Activated CD4-positive, alpha-beta T cell treated with anti-CD3 and anti-CD28 coated beads for 36 hours (primary cell): Measurements from ENCODE around the gene MAML3. TPM values are rescaled to one million over a fixed set of nuclear protein-coding genes. Genes with fewer than 3 reads are reported as not detected.

Experiments
- ATAC-seq: fragments of 200-7000 bp; cut with Tn5 transposase; one replicate; pipeline ENCODE4 v1.10.0; 2021; ENCODE audit warnings: mild to moderate bottlenecking, moderate library complexity
- CTCF ChIA-PET: fragments of 350-600 bp; sonication (Branson Sonifier 250); formaldehyde crosslinking; loops from one replicate; lab custom pipeline; 2021; ENCODE audit warnings: antibody characterized with exemption; lab: Charles Lee
- POLR2A ChIA-PET: fragments of 350-600 bp; sonication (Branson Sonifier 250); formaldehyde crosslinking; loops from one replicate; lab custom pipeline; 2021; ENCODE audit warnings: antibody characterized with exemption, inconsistent platforms; lab: Charles Lee
- DNase-seq: peaks from one replicate; pipeline ENCODE4 v3.0.0-alpha.2; 2020
- H3K27ac Mint-ChIP-seq: one replicate; pipeline ENCODE4 v1.8.0; 2021; ENCODE audit warnings: mixed read lengths
- H3K27me3 Mint-ChIP-seq: one replicate; pipeline ENCODE4 v1.8.0; 2021; ENCODE audit warnings: mixed read lengths
- H3K36me3 Mint-ChIP-seq: one replicate; pipeline ENCODE4 v1.8.0; 2021; ENCODE audit warnings: low read depth, mixed read lengths
- H3K4me1 Mint-ChIP-seq: one replicate; pipeline ENCODE4 v1.8.0; 2021; ENCODE audit warnings: mixed read lengths
- H3K4me3 Mint-ChIP-seq: one replicate; pipeline ENCODE4 v1.8.0; 2021; ENCODE audit warnings: mild to moderate bottlenecking, moderate library complexity, mixed read lengths
- H3K9me3 Mint-ChIP-seq: one replicate; pipeline ENCODE4 v1.8.0; 2021; ENCODE audit warnings: low read depth, mixed read lengths
- intact Hi-C, 2 experiments: fragments of 100-400 bp; cut with DNase I in 1 of 2; cut with micrococcal nuclease in 1 of 2; formaldehyde crosslinking; loops; one replicate each; pipeline versions ENCODE4 v1.14.2 to v1.15.1; 2022 to 2024; cut with DNase I, micrococcal nuclease
- total RNA-seq, 2 experiments: library from RNA; stranded (reverse); gene quantifications; one replicate each; pipeline ENCODE4 v1.2.3, GENCODE V29; 2021

The MAML3 gene
- total RNA-seq, 2 experiments from 2014 or later = 1.6 to 1.9 TPM

- no peaks in the 10 kb centered on the region for H3K4me1 Mint-ChIP-seq
- CTCF ChIA-PET = interaction anchor here (1.1 kb wide), 1 partner anchor 356 kb away, joined by 4 read pairs; no protein-coding TSS in a partner anchor
- POLR2A ChIA-PET = no interaction called here
Measured at GRCh38 chr4:140003876-140004548, 150.0 kb downstream of the MAML3 start.

GRCh38 chr4:140000232-140000631 lies 153.8 kb downstream of the MAML3 start:
- CTCF ChIA-PET = interaction anchor here (1.0 to 1.1 kb wide), 3 partner anchors 13 to 135 kb away, joined by 3 to 4 read pairs (median 3); no protein-coding TSS in a partner anchor
- Mint-ChIP-seq H3K36me3 (no peaks in the 10 kb centered on the region), H3K9me3 (no peaks in the 10 kb centered on the region), H3K27me3 (no peaks in the 10 kb centered on the region), H3K27ac (no peak overlapping the region), H3K4me3 (no peak overlapping the region), H3K4me1 (no peaks in the 10 kb centered on the region)
- intact Hi-C loops = no loop called here
- DNase-seq (no peak), ATAC-seq (no peak)
- POLR2A ChIA-PET = no interaction called here

More at GRCh38 chr4:140003876-140004548, 150.0 kb downstream of the MAML3 start:
- no peaks in the 10 kb centered on the region for H3K9me3 Mint-ChIP-seq
- H3K36me3 Mint-ChIP-seq = no peaks in the 10 kb centered on the region
- H3K4me3 Mint-ChIP-seq = no peak overlapping the region
- DNase-seq (no peak), ATAC-seq (no peak)
- H3K27ac Mint-ChIP-seq = no peak overlapping the region
- intact Hi-C loops = no loop called here
- H3K27me3 Mint-ChIP-seq = peaks cover 2% of the 10 kb centered on the region

- Mint-ChIP-seq H3K36me3 (no peaks in the 10 kb centered on the region), H3K4me3 (no peak overlapping the region), H3K4me1 (peaks cover 14% of the 10 kb centered on the region), H3K27me3 (no peaks in the 10 kb centered on the region), H3K9me3 (no peaks in the 10 kb centered on the region), H3K27ac (no peak overlapping the region)
- ATAC-seq = peak; percentile 99
- DNase-seq = peak; percentile 76
- CTCF ChIA-PET = no interaction called here
- intact Hi-C loops = loop anchor here in 1 of 2 experiments (5.0 kb wide), 1 partner anchor 1133 kb away; no protein-coding TSS in a partner anchor
- POLR2A ChIA-PET = no interaction called here
Measured at GRCh38 chr4:139988863-139989765, 164.9 kb downstream of the MAML3 start.

- H3K9me3 Mint-ChIP-seq = no peaks in the 10 kb centered on the region
- H3K27ac Mint-ChIP-seq = no peak overlapping the region
- H3K4me1 Mint-ChIP-seq = peaks cover 14% of the 10 kb centered on the region
- H3K4me3 Mint-ChIP-seq = no peak overlapping the region
- intact Hi-C loops = loop anchor here in 1 of 2 experiments (5.0 kb wide), 1 partner anchor 1135 kb away; no protein-coding TSS in a partner anchor
- no peaks in the 10 kb centered on the region for H3K27me3 Mint-ChIP-seq
- CTCF ChIA-PET = interaction anchor here (0.5 kb wide), 1 partner anchor 695 kb away, joined by 3 read pairs; no protein-coding TSS in a partner anchor
- POLR2A ChIA-PET = no interaction called here
- no peaks in the 10 kb centered on the region for H3K36me3 Mint-ChIP-seq
- DNase-seq = no peak
- peak; percentile 49 for ATAC-seq
Measured at GRCh38 chr4:139987502-139987850, 166.5 kb downstream of the MAML3 start.

GRCh38 chr4:139986689-139987501 lies 167.1 kb downstream of the MAML3 start:
- POLR2A ChIA-PET = no interaction called here
- intact Hi-C loops = loop anchor here in 1 of 2 experiments (5.0 kb wide), 1 partner anchor 1135 kb away; no protein-coding TSS in a partner anchor
- Mint-ChIP-seq H3K4me1 (peaks cover 14% of the 10 kb centered on the region), H3K4me3 (no peak overlapping the region), H3K9me3 (no peaks in the 10 kb centered on the region), H3K27ac (no peak overlapping the region), H3K36me3 (no peaks in the 10 kb centered on the region), H3K27me3 (no peaks in the 10 kb centered on the region)
- no peak for DNase-seq
- CTCF ChIA-PET = no interaction called here
- ATAC-seq = no peak

GRCh38 chr4:139986106-139986505 lies 167.9 kb downstream of the MAML3 start:
- DNase-seq (no peak), ATAC-seq (no peak)
- ChIA-PET POLR2A (no interaction called here), CTCF (no interaction called here)
- intact Hi-C loops = loop anchor here in 1 of 2 experiments (5.0 kb wide), 1 partner anchor 1136 kb away; no protein-coding TSS in a partner anchor
- peaks cover 14% of the 10 kb centered on the region for H3K4me1 Mint-ChIP-seq
- H3K27me3 Mint-ChIP-seq = no peaks in the 10 kb centered on the region
- H3K36me3 Mint-ChIP-seq = no peaks in the 10 kb centered on the region
- no peaks in the 10 kb centered on the region for H3K9me3 Mint-ChIP-seq
- no peak overlapping the region for H3K4me3 Mint-ChIP-seq
- H3K27ac Mint-ChIP-seq = no peak overlapping the region

- H3K27me3 Mint-ChIP-seq = no peaks in the 10 kb centered on the region
- ChIA-PET POLR2A (no interaction called here), CTCF (no interaction called here)
- no peak overlapping the region for H3K27ac Mint-ChIP-seq
- intact Hi-C loops = loop anchor here in 1 of 2 experiments (5.0 kb wide), 1 partner anchor 1137 kb away; no protein-coding TSS in a partner anchor
- DNase-seq = no peak
- H3K4me3 Mint-ChIP-seq = no peak overlapping the region
- H3K9me3 Mint-ChIP-seq = no peaks in the 10 kb centered on the region
- no peak for ATAC-seq
- no peaks in the 10 kb centered on the region for H3K36me3 Mint-ChIP-seq
- H3K4me1 Mint-ChIP-seq = peaks cover 14% of the 10 kb centered on the region
Measured at GRCh38 chr4:139985401-139985800, 168.6 kb downstream of the MAML3 start.

GRCh38 chr4:139984471-139984870 lies 169.5 kb downstream of the MAML3 start:
- Mint-ChIP-seq H3K27me3 (no peaks in the 10 kb centered on the region), H3K4me3 (no peak overlapping the region), H3K36me3 (no peaks in the 10 kb centered on the region), H3K27ac (no peak overlapping the region), H3K4me1 (peaks cover 16% of the 10 kb centered on the region), H3K9me3 (no peaks in the 10 kb centered on the region)
- DNase-seq = no peak
- ChIA-PET CTCF (no interaction called here), POLR2A (no interaction called here)
- ATAC-seq = no peak
- intact Hi-C loops = no loop called here

GRCh38 chr4:139978692-139979091 lies 175.3 kb downstream of the MAML3 start:
- ChIA-PET POLR2A (interaction anchor here (0.6 kb wide), 3 partner anchors 42 to 178 kb away, joined by 3 to 4 read pairs (median 3); no protein-coding TSS in a partner anchor), CTCF (interaction anchor here (0.6 to 1.5 kb wide), 4 partner anchors 33 to 394 kb away, joined by 3 to 6 read pairs (median 4); partner anchors contain the start of gene SCOC)
- Mint-ChIP-seq H3K27me3 (no peaks in the 10 kb centered on the region), H3K27ac (peak overlapping the region; percentile 58), H3K9me3 (no peaks in the 10 kb centered on the region), H3K36me3 (no peaks in the 10 kb centered on the region), H3K4me1 (peaks cover 28% of the 10 kb centered on the region), H3K4me3 (no peak overlapping the region)
- DNase-seq = peak; percentile 34
- intact Hi-C loops = loop anchor here (2.0 kb wide), 2 partner anchors 28 to 120 kb away; no protein-coding TSS in a partner anchor
- ATAC-seq = peak; percentile 97

- Mint-ChIP-seq H3K4me3 (no peak overlapping the region), H3K4me1 (peaks cover 28% of the 10 kb centered on the region), H3K27ac (no peak overlapping the region), H3K9me3 (no peaks in the 10 kb centered on the region), H3K36me3 (no peaks in the 10 kb centered on the region), H3K27me3 (no peaks in the 10 kb centered on the region)
- DNase-seq = no peak
- intact Hi-C loops = loop anchor here (2.0 kb wide), 2 partner anchors 27 to 119 kb away; no protein-coding TSS in a partner anchor
- POLR2A ChIA-PET = interaction anchor here (0.6 to 0.7 kb wide), 3 partner anchors 42 to 1936 kb away, joined by 3 to 6 read pairs (median 4); no protein-coding TSS in a partner anchor
- CTCF ChIA-PET = interaction anchor here (0.6 to 1.5 kb wide), 4 partner anchors 34 to 395 kb away, joined by 3 to 6 read pairs (median 4); partner anchors contain the start of gene SCOC
- ATAC-seq = no peak
Measured at GRCh38 chr4:139977838-139978609, 176.0 kb downstream of the MAML3 start.
